ENCODE results near the gene GRIP2.

DNA sequence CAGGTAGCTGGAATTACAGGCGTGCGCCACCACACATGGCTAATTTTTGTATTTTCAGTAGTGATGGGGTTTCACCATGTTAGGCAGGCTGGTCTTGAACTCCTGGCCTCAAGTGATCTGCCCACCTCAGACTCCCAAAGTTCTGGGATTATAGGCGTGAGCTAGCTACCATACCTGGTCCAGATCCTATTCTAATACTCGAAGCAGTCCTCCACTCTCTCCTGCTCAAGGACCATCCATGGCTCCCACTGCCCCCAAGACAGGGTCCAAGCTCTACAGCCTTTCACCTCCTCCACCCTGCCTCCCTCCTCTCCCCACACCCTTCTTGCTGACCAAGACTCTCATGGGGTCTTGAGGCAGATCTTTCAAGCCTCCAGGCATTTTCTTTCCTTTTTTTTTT, 12.6 kb upstream of the GRIP2 start:
- TF ChIP-seq, protein P1, sequence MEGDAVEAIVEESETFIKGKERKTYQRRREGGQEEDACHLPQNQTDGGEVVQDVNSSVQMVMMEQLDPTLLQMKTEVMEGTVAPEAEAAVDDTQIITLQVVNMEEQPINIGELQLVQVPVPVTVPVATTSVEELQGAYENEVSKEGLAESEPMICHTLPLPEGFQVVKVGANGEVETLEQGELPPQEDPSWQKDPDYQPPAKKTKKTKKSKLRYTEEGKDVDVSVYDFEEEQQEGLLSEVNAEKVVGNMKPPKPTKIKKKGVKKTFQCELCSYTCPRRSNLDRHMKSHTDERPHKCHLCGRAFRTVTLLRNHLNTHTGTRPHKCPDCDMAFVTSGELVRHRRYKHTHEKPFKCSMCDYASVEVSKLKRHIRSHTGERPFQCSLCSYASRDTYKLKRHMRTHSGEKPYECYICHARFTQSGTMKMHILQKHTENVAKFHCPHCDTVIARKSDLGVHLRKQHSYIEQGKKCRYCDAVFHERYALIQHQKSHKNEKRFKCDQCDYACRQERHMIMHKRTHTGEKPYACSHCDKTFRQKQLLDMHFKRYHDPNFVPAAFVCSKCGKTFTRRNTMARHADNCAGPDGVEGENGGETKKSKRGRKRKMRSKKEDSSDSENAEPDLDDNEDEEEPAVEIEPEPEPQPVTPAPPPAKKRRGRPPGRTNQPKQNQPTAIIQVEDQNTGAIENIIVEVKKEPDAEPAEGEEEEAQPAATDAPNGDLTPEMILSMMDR (conservative IDR thresholded peaks at IDR 0.05 in 1 of 2, IDR thresholded peaks at IDR 0.05 in 1 of 2; ENCODE audit: low read depth in 1 of 2, low read length in 2 of 2): no peak
- no peak for TF ChIP-seq EZH2 (IDR thresholded peaks at IDR 0.05; ENCODE audit: low read length, missing control alignments)
